Endothelial cell of umbilical vein (primary cell): ENCODE data around the gene PCLO. TPM values are rescaled to one million over a fixed set of nuclear protein-coding genes. Genes with fewer than 3 reads are reported as not detected.

Experiments used
- BruUV-seq: library from RNA; stranded (reverse); fragments of 400-500 nt; replicated peaks from 2 replicates; lab custom pipeline; 2021; lab: Mats Ljungman, UMichigan
- CTCF ChIA-PET: fragments of 300-600, 350-600 bp; sonication (Branson Sonifier 250); formaldehyde crosslinking; loops from one replicate; lab custom pipeline; 2021; ENCODE audit warnings: antibody characterized with exemption, inconsistent platforms; lab: Charles Lee
- POLR2A ChIA-PET: fragments of 300-600, 350-600 bp; sonication (Branson Sonifier 250); formaldehyde crosslinking; loops from one replicate; lab custom pipeline; 2021; ENCODE audit warnings: antibody characterized with exemption, inconsistent platforms; lab: Charles Lee
- DNase-seq: peaks from one replicate; pipeline ENCODE4 v3.0.0-alpha.2; 2011; ENCODE audit warnings: low read depth, low spot score
- FAIRE-seq: peaks from 2 replicates; lab custom pipeline; 2011; peaks lifted over from hg19 to GRCh38; lab: Jason Lieb, UNC
- H2AFZ ChIP-seq: 2 replicates; pipeline ENCODE4 v1.6.0; 2012; ENCODE audit warnings: low read depth, low read length, control low read depth, inconsistent platforms
- H3K27ac ChIP-seq: 2 replicates; pipeline ENCODE4 v1.5.1; 2011; ENCODE audit warnings: low read depth, mild to moderate bottlenecking, control low read depth, low read length, moderate library complexity; ENCODE audit not compliant: insufficient read depth
- H3K27me3 ChIP-seq, 2 experiments: 2 replicates each; pipeline versions ENCODE4 v1.6.0 to v1.6.1; 2011; ENCODE audit warnings: low read length in 2 of 2, mixed read lengths in 1 of 2; ENCODE audit not compliant: control insufficient read depth in 2 of 2, insufficient read depth in 2 of 2
- H3K36me3 ChIP-seq, 2 experiments: 2 replicates in 1 of 2; 3 replicates in 1 of 2; pipeline ENCODE4 v1.5.1; 2011; ENCODE audit warnings: low read length in 2 of 2, mild to moderate bottlenecking in 1 of 2, moderate library complexity in 1 of 2; ENCODE audit not compliant: control insufficient read depth in 2 of 2, insufficient read depth in 2 of 2; ENCODE audit errors: extremely low read depth in 1 of 2
- H3K4me1 ChIP-seq: 3 replicates; pipeline ENCODE4 v1.5.1; 2011; ENCODE audit warnings: mild to moderate bottlenecking, low read length; ENCODE audit not compliant: control insufficient read depth, insufficient read depth; ENCODE audit errors: extremely low read depth
- H3K4me2 ChIP-seq: 2 replicates; pipeline ENCODE4 v1.6.1; 2011; ENCODE audit warnings: low read length, control low read depth, mixed read lengths; ENCODE audit not compliant: insufficient read depth
- H3K4me3 ChIP-seq, 3 experiments: fragments of 200-600 bp in 1 of 3; sonication (generic), shearing (Covaris generic) in 1 of 3; replicated peaks in 1 of 3; 2 replicates each; pipeline ENCODE4 v1.5.1; 2011 to 2016; ENCODE audit warnings: control low read depth in 3 of 3, low read length in 3 of 3, mild to moderate bottlenecking in 2 of 3, inconsistent platforms in 1 of 3, low read depth in 1 of 3, moderate library complexity in 1 of 3; ENCODE audit not compliant: insufficient read depth in 1 of 3
- H3K79me2 ChIP-seq: 2 replicates; pipeline ENCODE4 v1.6.0; 2012; ENCODE audit warnings: low read length, inconsistent platforms; ENCODE audit not compliant: control insufficient read depth, insufficient read depth
- H3K9ac ChIP-seq: replicated peaks from 2 replicates; pipeline ENCODE3; 2011; ENCODE audit warnings: low read length, control low read depth; ENCODE audit not compliant: insufficient read depth; ENCODE audit errors: extremely low read depth
- H3K9me1 ChIP-seq: replicated peaks from 3 replicates; pipeline ENCODE4 v1.6.0; 2011; ENCODE audit warnings: mild to moderate bottlenecking, low read length; ENCODE audit not compliant: control insufficient read depth, insufficient read depth; ENCODE audit errors: extremely low read depth
- H3K9me3 ChIP-seq: replicated peaks from 2 replicates; pipeline ENCODE4 v1.5.1; 2012; ENCODE audit warnings: low read length, inconsistent platforms; ENCODE audit not compliant: control insufficient read depth, insufficient read depth
- H4K20me1 ChIP-seq: replicated peaks from 2 replicates; pipeline ENCODE3; 2011; ENCODE audit warnings: mild to moderate bottlenecking, low read length; ENCODE audit not compliant: control insufficient read depth, insufficient read depth; ENCODE audit errors: extremely low read depth
- EZH2 ChIP-seq: IDR thresholded peaks from 2 replicates; pipeline ENCODE4 v1.6.1; 2012; ENCODE audit warnings: borderline replicate concordance, low read depth, mild to moderate bottlenecking, moderate library complexity, low read length, inconsistent platforms; ENCODE audit not compliant: severe bottlenecking
- FOS ChIP-seq: IDR thresholded peaks from 2 replicates; pipeline ENCODE4 v1.6.1; 2011; ENCODE audit warnings: mild to moderate bottlenecking, low read length, moderate library complexity, borderline replicate concordance; ENCODE audit not compliant: insufficient read depth
- GATA2 ChIP-seq: IDR thresholded peaks from 2 replicates; pipeline ENCODE4 v1.7.0; 2011; ENCODE audit warnings: low read depth, mild to moderate bottlenecking, moderate library complexity, mixed read lengths, low read length; ENCODE audit not compliant: insufficient read length, insufficient read depth
- JUN ChIP-seq: IDR thresholded peaks from 2 replicates; pipeline ENCODE4 v1.6.1; 2011; ENCODE audit warnings: borderline replicate concordance, low read depth; ENCODE audit not compliant: insufficient read length, insufficient read depth
- MYC ChIP-seq: IDR thresholded peaks from one replicate; pipeline ENCODE4 v1.6.1; 2011; ENCODE audit warnings: mild to moderate bottlenecking, low read depth, low read length
- POLR2A ChIP-seq: IDR thresholded peaks from 2 replicates; pipeline ENCODE4 v1.6.1; 2012; ENCODE audit warnings: low read depth, mild to moderate bottlenecking, control low read depth, low read length
- POLR2AphosphoS5 ChIP-seq: IDR thresholded peaks from 2 replicates; pipeline ENCODE4 v1.6.1; 2012; ENCODE audit warnings: low read depth, mild to moderate bottlenecking, control low read depth, low read length, moderate library complexity; ENCODE audit not compliant: insufficient read depth
- dilution Hi-C: fragments of 300-500 bp; cut with MboI; formaldehyde crosslinking; loops from one replicate; pipeline ENCODE4 v1.15.0; 2019; ENCODE audit warnings: low sequenced_read_pairs; ENCODE audit not compliant: extremely low pct_ligation_motif_present
- intact Hi-C: fragments of 100-400 bp; cut with micrococcal nuclease; formaldehyde crosslinking; loops from one replicate; pipeline ENCODE4 v1.10.0; 2022
- polyA plus RNA-seq, 4 experiments: library from polyadenylated mRNA; depleted of rRNA in 3 of 4; stranded (reverse) in 3 of 4; unstranded in 1 of 4; fragments of >200 nt; gene quantifications; 2 replicates each; pipeline versions ENCODE4 v1.2.1 to v1.2.3, GENCODE V29; 2011 to 2012; ENCODE audit warnings: missing spikeins in 1 of 4
- total RNA-seq: library from RNA; stranded (reverse); gene quantifications from 2 replicates; pipeline ENCODE4 v1.2.3, GENCODE V29; 2021
- TF ChIP-seq, protein P1 (sequence below), 2 donors: IDR thresholded peaks; 1 replicate in 1 of 2; 2 replicates in 1 of 2; pipeline ENCODE4 v1.5.1; 2011; ENCODE audit warnings: low read length in 2 of 2, mild to moderate bottlenecking in 2 of 2, moderate library complexity in 2 of 2, control low read depth in 1 of 2, inconsistent platforms in 1 of 2, low read depth in 1 of 2; ENCODE audit not compliant: insufficient read depth in 1 of 2; ENCODE audit errors: extremely low read depth in 1 of 2
- TF ChIP-seq, protein P2 (sequence below): IDR thresholded peaks from 2 replicates; pipeline ENCODE4 v1.6.1; 2011; ENCODE audit not compliant: insufficient read depth, insufficient read length

The PCLO gene
- total and polyA plus RNA-seq, 2 donors (not counting 3 experiments of a cell fraction or from before 2014, with no cell fraction given), result 0.04 to 0.75 TPM

DNA sequence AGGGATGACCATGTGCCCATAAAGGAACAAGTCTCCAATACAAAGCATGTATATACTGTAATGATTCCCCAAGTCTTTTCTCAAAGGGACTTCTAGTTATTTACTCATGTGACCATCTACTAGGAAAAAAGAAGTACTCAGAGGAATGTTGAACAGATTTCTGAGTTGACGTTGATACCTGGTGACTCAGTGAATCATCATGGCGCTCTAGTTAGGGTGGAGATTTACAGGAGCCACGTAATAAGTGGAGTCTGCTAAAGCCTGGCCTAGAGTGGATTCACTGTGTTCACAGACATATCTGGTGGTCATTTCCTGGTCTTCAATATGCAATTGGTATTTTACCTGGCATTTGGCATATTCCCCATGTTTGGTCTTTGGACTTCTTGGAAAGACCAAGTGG lies 416.9 kb downstream of the PCLO start:
- ChIA-PET CTCF (no interaction called here), POLR2A (no interaction called here)
- FAIRE-seq, result no peak
- no peaks in the 10 kb centered on the region for H4K20me1 ChIP-seq
- H3K79me2 ChIP-seq, result no peaks in the 10 kb centered on the region
- no peaks in the 10 kb centered on the region for H3K9me3 ChIP-seq
- BruUV-seq, result no TSS peak
- H3K4me1 ChIP-seq, result no peaks in the 10 kb centered on the region
- H3K36me3 ChIP-seq, result no peaks in the 10 kb centered on the region
- DNase-seq, result no peak
- no peak overlapping the region for H3K27ac ChIP-seq
- peaks cover 0 to 3% of the 10 kb centered on the region in 2 experiments for H3K27me3 ChIP-seq
- H3K9me1 ChIP-seq, result no peaks in the 10 kb centered on the region
- H2AFZ ChIP-seq, result no peak overlapping the region
- dilution Hi-C loops, result no loop called here
- H3K4me3 ChIP-seq, result no peak overlapping the region
- H3K4me2 ChIP-seq, result no peak overlapping the region
- intact Hi-C loops, result no loop called here
- H3K9ac ChIP-seq, result no peak overlapping the region
- TF ChIP-seq JUN (no peak), EZH2 (no peak), MYC (no peak), POLR2A (no peak), POLR2AphosphoS5 (no peak), GATA2 (no peak), FOS (no peak)
- TF ChIP-seq, protein P1, sequence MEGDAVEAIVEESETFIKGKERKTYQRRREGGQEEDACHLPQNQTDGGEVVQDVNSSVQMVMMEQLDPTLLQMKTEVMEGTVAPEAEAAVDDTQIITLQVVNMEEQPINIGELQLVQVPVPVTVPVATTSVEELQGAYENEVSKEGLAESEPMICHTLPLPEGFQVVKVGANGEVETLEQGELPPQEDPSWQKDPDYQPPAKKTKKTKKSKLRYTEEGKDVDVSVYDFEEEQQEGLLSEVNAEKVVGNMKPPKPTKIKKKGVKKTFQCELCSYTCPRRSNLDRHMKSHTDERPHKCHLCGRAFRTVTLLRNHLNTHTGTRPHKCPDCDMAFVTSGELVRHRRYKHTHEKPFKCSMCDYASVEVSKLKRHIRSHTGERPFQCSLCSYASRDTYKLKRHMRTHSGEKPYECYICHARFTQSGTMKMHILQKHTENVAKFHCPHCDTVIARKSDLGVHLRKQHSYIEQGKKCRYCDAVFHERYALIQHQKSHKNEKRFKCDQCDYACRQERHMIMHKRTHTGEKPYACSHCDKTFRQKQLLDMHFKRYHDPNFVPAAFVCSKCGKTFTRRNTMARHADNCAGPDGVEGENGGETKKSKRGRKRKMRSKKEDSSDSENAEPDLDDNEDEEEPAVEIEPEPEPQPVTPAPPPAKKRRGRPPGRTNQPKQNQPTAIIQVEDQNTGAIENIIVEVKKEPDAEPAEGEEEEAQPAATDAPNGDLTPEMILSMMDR (IDR thresholded peaks at IDR 0.05; ENCODE audit: extremely low read depth in 1 of 2, insufficient read depth in 1 of 2, low read depth in 1 of 2, low read length in 2 of 2), result no peak
- TF ChIP-seq, protein P2, sequence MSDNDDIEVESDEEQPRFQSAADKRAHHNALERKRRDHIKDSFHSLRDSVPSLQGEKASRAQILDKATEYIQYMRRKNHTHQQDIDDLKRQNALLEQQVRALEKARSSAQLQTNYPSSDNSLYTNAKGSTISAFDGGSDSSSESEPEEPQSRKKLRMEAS, result no peak
